K562 (cell line): ENCODE results near the gene WDR90. TPM values are rescaled to one million over a fixed set of nuclear protein-coding genes. Genes with fewer than 3 reads are reported as not detected.

Experiments used
- ATF3 ChIP-seq, 2 experiments: fragments of 450-650 bp in 1 of 2; sonication (generic) in 1 of 2; formaldehyde crosslinking in 1 of 2; IDR thresholded peaks in 1 of 2; conservative IDR thresholded peaks in 1 of 2; 2 replicates each; pipeline versions ENCODE4 v1.6.1 to v1.8.1; 2016 to 2023; ENCODE audit warnings: mild to moderate bottlenecking in 2 of 2, moderate library complexity in 2 of 2, inconsistent platforms in 1 of 2, missing genetic modification reagents in 1 of 2
- BHLHE40 ChIP-seq: IDR thresholded peaks from 2 replicates; pipeline ENCODE4 v1.6.1; 2011; ENCODE audit warnings: low read length, improper control_type of control experiment
- CBFA2T2 ChIP-seq: fragments of 450-650 bp; conservative IDR thresholded peaks from 2 replicates; pipeline ENCODE4 v1.6.1; 2017; ENCODE audit warnings: mild to moderate bottlenecking
- DIDO1 ChIP-seq: fragments of 450-650 bp; IDR thresholded peaks from 2 replicates; pipeline ENCODE4 v1.6.1; 2016; ENCODE audit warnings: low read depth, missing biosample characterization, missing genetic modification characterization
- DPF2 ChIP-seq: fragments of 450-650 bp; IDR thresholded peaks from 2 replicates; pipeline ENCODE4 v1.6.1; 2016
- E2F6 ChIP-seq, 2 experiments: IDR thresholded peaks; 2 replicates each; pipeline ENCODE4 v1.6.1; 2011; ENCODE audit warnings: borderline replicate concordance in 1 of 2, control low read depth in 1 of 2, low read depth in 1 of 2, low read length in 1 of 2, mild to moderate bottlenecking in 1 of 2, mixed read lengths in 1 of 2, moderate library complexity in 1 of 2; ENCODE audit not compliant: insufficient read depth in 1 of 2, insufficient read length in 1 of 2, poor library complexity in 1 of 2, severe bottlenecking in 1 of 2; ENCODE audit errors: extremely low read depth in 1 of 2
- ELF4 ChIP-seq: fragments of 450-650 bp; formaldehyde crosslinking; IDR thresholded peaks from 2 replicates; pipeline ENCODE4 v1.4.0; 2022; ENCODE audit warnings: missing genetic modification characterization
- LARP7 ChIP-seq: fragments of 450-650 bp; IDR thresholded peaks from 2 replicates; pipeline ENCODE4 v1.6.1; 2016
- MLLT1 ChIP-seq, 2 experiments: fragments of 450-650 bp; IDR thresholded peaks; 2 replicates each; pipeline ENCODE4 v1.6.1; 2016
- POLR3G ChIP-seq: IDR thresholded peaks from 2 replicates; pipeline ENCODE4 v1.6.1; 2011; ENCODE audit not compliant: insufficient read length, insufficient replicate concordance; ENCODE audit errors: extremely low read depth
- SOX6 ChIP-seq: fragments of 450-650 bp; IDR thresholded peaks from 2 replicates; pipeline ENCODE4 v1.6.1; 2014; ENCODE audit warnings: mild to moderate bottlenecking
- SREBF1 ChIP-seq: fragments of 150-350 bp; IDR thresholded peaks from 2 replicates; pipeline ENCODE4 v1.6.1; 2014; ENCODE audit warnings: antibody characterized with exemption, low read depth, low read length, borderline replicate concordance
- TFAP4 ChIP-seq: sonication (generic); formaldehyde crosslinking; IDR thresholded peaks from 2 replicates; pipeline ENCODE4 v1.8.0; 2022; ENCODE audit warnings: missing genetic modification reagents, mild to moderate bottlenecking, moderate library complexity, borderline replicate concordance
- THRAP3 ChIP-seq: fragments of 450-650 bp; IDR thresholded peaks from 2 replicates; pipeline ENCODE4 v1.6.1; 2016; ENCODE audit warnings: mild to moderate bottlenecking, inconsistent platforms, borderline replicate concordance
- ZBTB2 ChIP-seq: fragments of 450-650 bp; IDR thresholded peaks from 2 replicates; pipeline ENCODE4 v1.6.1; 2016; ENCODE audit warnings: antibody characterized with exemption
- ZC3H11A ChIP-seq: IDR thresholded peaks from 2 replicates; pipeline ENCODE4 v1.6.1; 2012; ENCODE audit warnings: low read depth, low read length, improper control_type of control experiment
- ZFX ChIP-seq: sonication (generic); formaldehyde crosslinking; IDR thresholded peaks from 2 replicates; pipeline ENCODE4 v1.8.0; 2022; ENCODE audit warnings: mild to moderate bottlenecking, missing genetic modification reagents, moderate library complexity
- ZNF224 ChIP-seq: sonication (generic); formaldehyde crosslinking; IDR thresholded peaks from 2 replicates; pipeline ENCODE4 v1.8.0; 2022; ENCODE audit warnings: mild to moderate bottlenecking, missing genetic modification reagents
- ZNF274 ChIP-seq: IDR thresholded peaks from 2 replicates; pipeline ENCODE4 v1.6.1; 2011; ENCODE audit warnings: low read depth, mild to moderate bottlenecking, low read length, moderate library complexity, borderline replicate concordance
- ZNF778 ChIP-seq: fragments of 450-650 bp; formaldehyde crosslinking; IDR thresholded peaks from 2 replicates; pipeline ENCODE4 v1.4.0; 2020; ENCODE audit warnings: mild to moderate bottlenecking, moderate library complexity
- polyA plus RNA-seq, 8 experiments: library from polyadenylated mRNA; depleted of rRNA in 4 of 8; stranded (reverse) in 5 of 8; unstranded in 3 of 8; fragments of >200 nt; fragmentation: Nextera tagmentation in 2 of 8; fragmentation: Illumina TruSeq in 1 of 8; extraction: Ambion mirVana in 2 of 8; extraction: Trizol in 1 of 8; gene quantifications; 2 replicates each; pipeline versions ENCODE4 v1.2.1 to v1.2.3, GENCODE V29; 2011 to 2014; ENCODE audit warnings: inconsistent platforms in 1 of 8, missing spikeins in 1 of 8
- total RNA-seq, 7 experiments: library from RNA; depleted of rRNA in 6 of 7; stranded (reverse); fragments of >200 nt in 6 of 7; fragmentation: Illumina TruSeq in 2 of 7; extraction: Trizol in 2 of 7; gene quantifications; 2 replicates each; pipeline versions ENCODE4 v1.2.1 to v1.2.3, GENCODE V29; 2011 to 2021; ENCODE audit warnings: low replicate concordance in 1 of 7

WDR90 gene
- total and polyA plus RNA-seq, 9 of the 15 experiments (the other 6 are each of a cell fraction or from before 2014, with no cell fraction given) = 0.44 to 12.6 (median 3.3) TPM

GRCh38 chr16:626787-627453, 22.2 kb upstream of the WDR90 start (continued):
- peak; percentile 54 for TF ChIP-seq ZBTB2
- no peak for TF ChIP-seq CBFA2T2
- peak; percentile 47; the same call in 1 of the 2 replicates for TF ChIP-seq TFAP4 (CRISPR knock-in tag)
- TF ChIP-seq ZFX (CRISPR knock-in tag) = 0 out of 2 replicates have a peak, but pooled peaks have one; percentile 5
- TF ChIP-seq BHLHE40 = peak; percentile 57
- no peak for TF ChIP-seq E2F6 (IDR thresholded peaks at IDR 0.05; ENCODE audit: borderline replicate concordance in 1 of 2, extremely low read depth in 1 of 2, insufficient read depth in 1 of 2, insufficient read length in 1 of 2, low read depth in 1 of 2, low read length in 1 of 2, poor library complexity in 1 of 2, severe bottlenecking in 1 of 2)
- TF ChIP-seq DPF2 = peak; percentile 86
- no peak for TF ChIP-seq DIDO1 (tag)
- peak; percentile 74; the same call in 1 of the 2 replicates for TF ChIP-seq THRAP3
- TF ChIP-seq SREBF1 = no peak
- TF ChIP-seq ZNF224 = no peak
- TF ChIP-seq ZC3H11A = no peak
- TF ChIP-seq LARP7 = no peak
- TF ChIP-seq POLR3G = no peak
- peak in 1 of 2 experiments; percentile 94; a peak in 3 of 4 replicates for TF ChIP-seq MLLT1 (IDR thresholded peaks at IDR 0.05)
- TF ChIP-seq SOX6 = peak; percentile 42; the same call in 1 of the 2 replicates
- no peak for TF ChIP-seq ZNF778
- TF ChIP-seq ZNF274 = no peak
- TF ChIP-seq ELF4 (CRISPR knock-in tag) = no peak
- TF ChIP-seq ATF3 (IDR thresholded peaks at IDR 0.05) = peak; percentile 89
- no peak for TF ChIP-seq ATF3 (CRISPR knock-in tag; conservative IDR thresholded peaks at IDR 0.05)
